Spleen (tissue), 11 donors: Measurements from ENCODE around the gene CHST1. TPM values are rescaled to one million over a fixed set of nuclear protein-coding genes. Genes with fewer than 3 reads are reported as not detected.

ENCODE experiments used
- DNase-seq: peaks from one replicate; pipeline ENCODE4 v3.0.0-alpha.2; 2020
- H3K27ac ChIP-seq, 8 donors: fragments of 200-600 bp; sonication (generic) in 7 of 8; 1 replicate in 4 of 8; 2 replicates in 4 of 8; pipeline versions ENCODE4 v1.5.0 to v1.8.0; 2016 to 2021; ENCODE audit warnings: inconsistent platforms in 4 of 8, mild to moderate bottlenecking in 4 of 8, moderate library complexity in 1 of 8
- H3K27me3 ChIP-seq, 7 donors: fragments of 200-600 bp; sonication (generic) in 6 of 7; replicated peaks in 1 of 7; 1 replicate in 4 of 7; 2 replicates in 3 of 7; pipeline versions ENCODE4 v1.5.0 to v1.8.0; 2016 to 2021; ENCODE audit warnings: inconsistent platforms in 3 of 7, mild to moderate bottlenecking in 1 of 7
- H3K36me3 ChIP-seq, 6 donors: fragments of 200-600 bp; sonication (generic) in 5 of 6; 1 replicate in 4 of 6; 2 replicates in 2 of 6; pipeline versions ENCODE4 v1.5.0 to v1.8.0; 2016 to 2021; ENCODE audit warnings: inconsistent platforms in 2 of 6
- H3K4me1 ChIP-seq, 6 donors: fragments of 200-600 bp; sonication (generic) in 5 of 6; 1 replicate in 3 of 6; 2 replicates in 3 of 6; pipeline versions ENCODE4 v1.5.0 to v1.8.0; 2016 to 2021; ENCODE audit warnings: inconsistent platforms in 3 of 6
- H3K4me3 ChIP-seq, 8 donors: fragments of 200-600 bp; sonication (generic) in 7 of 8; 1 replicate in 4 of 8; 2 replicates in 4 of 8; pipeline versions ENCODE4 v1.5.0 to v1.8.0; 2016 to 2021; ENCODE audit warnings: inconsistent platforms in 4 of 8, mild to moderate bottlenecking in 4 of 8, moderate library complexity in 2 of 8
- H3K9me3 ChIP-seq, 8 donors: fragments of 200-600 bp; sonication (generic) in 7 of 8; 1 replicate in 4 of 8; 2 replicates in 4 of 8; pipeline versions ENCODE4 v1.5.0 to v1.8.0; 2016 to 2021; ENCODE audit warnings: inconsistent platforms in 4 of 8
- POLR2A ChIP-seq, 3 donors: fragments of 450-650 bp; IDR thresholded peaks; one replicate each; pipeline ENCODE4 v1.5.1; 2017; ENCODE audit warnings: antibody characterized with exemption in 3 of 3, mild to moderate bottlenecking in 1 of 3
- POLR2AphosphoS5 ChIP-seq, 3 donors: sonication (generic); formaldehyde crosslinking; IDR thresholded peaks; one replicate each; pipeline ENCODE4 v1.5.1; 2017; ENCODE audit warnings: antibody characterized with exemption in 3 of 3
- WGBS, 5 donors: extraction: QIAGEN DNeasy Blood & Tissue Kit in 3 of 5; methylation state at CpG; one replicate each; pipeline versions ENCODE4 v1.1.5 to v1.1.7; 2013 to 2018; 5-methylcytosine and 5-hydroxymethylcytosine counted together
- intact Hi-C: fragments of 100-400 bp; cut with DNase I; formaldehyde crosslinking; loops from one replicate; pipeline ENCODE4 v1.15.0; 2023; ENCODE audit warnings: low total_unique reads
- microRNA-seq, 3 donors: library from miRNA; unstranded; fragments of <30 nt; microRNA quantifications; one replicate each; pipeline versions ENCODE4 to v1.1.0, GENCODE V29; 2019 to 2020
- polyA plus RNA-seq, 3 donors: library from polyadenylated mRNA; stranded (reverse); fragments of 200-250 nt; gene quantifications; one replicate each; pipeline ENCODE4 v1.2.1, GENCODE V29; 2013
- small RNA-seq, 4 donors: library from RNA; depleted of rRNA; stranded (forward); fragments of <200 nt; gene quantifications; one replicate each; pipeline ENCODE3, GENCODE V24; 2016
- total RNA-seq, 7 donors: library from RNA; depleted of rRNA in 3 of 7; stranded (reverse); fragments of >200 nt in 3 of 7; fragmentation: NEBNext Ultra II Directional in 4 of 7; extraction: Animal tissue kit (Norgen Biotek cat#: 25700) in 4 of 7; gene quantifications; one replicate each; pipeline versions ENCODE4 v1.1.0 to v1.2.1, GENCODE V29; 2016 to 2021
- TF ChIP-seq, protein P1 (sequence below), 11 experiments: fragments of 200-600 bp in 7 of 11; fragments of 450-650 bp in 4 of 11; sonication (generic) in 4 of 11; IDR thresholded peaks in 8 of 11; conservative IDR thresholded peaks in 3 of 11; 1 replicate in 7 of 11; 2 replicates in 4 of 11; pipeline versions ENCODE4 v1.4.0 to v1.8.0; 2016 to 2021; ENCODE audit warnings: antibody characterized with exemption in 11 of 11, inconsistent platforms in 4 of 11, mild to moderate bottlenecking in 1 of 11
- donor health status: healthy with polysubstance abuse.
- donor health status: DM: no; HTN: no; CAD: no; lungs with moderate emphysema.
- donor health status: DM: no; HTN: no; CAD: no.
- donor health status: Bipolar disorder and iron deficiency.
- donor health status: healthy.
- donor health status: DM: no; HTN: no; CAD: no.
- donor health status: DM: yes; HTN: yes; CAD: no.

CHST1 gene
- total and polyA plus RNA-seq, 10 donors = 1.1 to 18.9 (median 6.2) TPM

DNA sequence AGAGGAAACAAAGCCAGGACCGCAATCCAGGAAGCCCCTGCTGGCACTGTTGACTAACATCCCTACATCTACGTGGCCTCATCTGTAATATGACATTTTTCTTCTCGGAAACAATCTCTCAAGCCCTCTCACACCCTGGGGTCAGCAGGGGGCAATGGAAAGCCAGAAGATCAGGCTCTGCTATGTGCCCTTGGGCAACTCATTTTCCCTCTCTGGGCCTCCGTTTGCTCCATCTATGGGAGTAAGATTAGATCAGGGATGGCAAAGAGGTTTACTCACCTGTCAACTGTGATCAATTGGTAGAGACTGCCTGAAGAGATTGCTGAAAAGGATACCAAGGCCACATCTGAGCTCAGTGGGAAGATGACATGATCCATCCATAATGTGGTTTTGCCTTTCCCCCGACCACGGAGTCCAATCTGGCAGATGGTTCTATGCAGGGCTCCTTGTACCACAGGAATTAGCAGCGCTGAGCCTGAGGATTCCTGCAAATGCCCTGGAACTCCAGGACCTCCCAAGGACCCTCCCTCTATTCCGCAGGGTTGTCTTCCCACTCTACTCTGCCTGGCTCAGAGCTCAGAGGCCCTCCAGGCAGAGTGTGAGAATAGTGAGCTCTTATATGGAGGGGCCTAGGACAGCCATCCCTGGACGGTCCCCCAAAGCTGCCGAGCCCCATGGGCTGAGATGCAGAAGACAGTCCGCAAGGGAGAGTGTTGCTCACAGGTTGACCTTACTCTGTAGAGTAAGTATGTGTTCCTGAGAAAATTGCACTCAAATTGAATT is 66.1 kb downstream of the CHST1 start:
- intact Hi-C loops = no loop called here
- 73 to 90% (median 82%) methylated on average over 9 to 11 of the region's 11 CpGs for WGBS, 5 donors
- Histone ChIP-seq H3K27ac (no peak overlapping the region), H3K9me3 (peaks cover 0 to 12% (median 0%) of the 10 kb centered on the region in 8 donors), H3K27me3 (peaks cover 0 to 54% (median 12%) of the 10 kb centered on the region in 7 donors), H3K4me3 (no peak overlapping the region), H3K4me1 (peaks cover 0 to 3% (median 0%) of the 10 kb centered on the region in 6 donors), H3K36me3 (no peaks in the 10 kb centered on the region)
- DNase-seq = no peak
- TF ChIP-seq POLR2AphosphoS5 (IDR thresholded peaks at IDR 0.05) (no peak), POLR2A (IDR thresholded peaks at IDR 0.05) (no peak)
- TF ChIP-seq, protein P1, sequence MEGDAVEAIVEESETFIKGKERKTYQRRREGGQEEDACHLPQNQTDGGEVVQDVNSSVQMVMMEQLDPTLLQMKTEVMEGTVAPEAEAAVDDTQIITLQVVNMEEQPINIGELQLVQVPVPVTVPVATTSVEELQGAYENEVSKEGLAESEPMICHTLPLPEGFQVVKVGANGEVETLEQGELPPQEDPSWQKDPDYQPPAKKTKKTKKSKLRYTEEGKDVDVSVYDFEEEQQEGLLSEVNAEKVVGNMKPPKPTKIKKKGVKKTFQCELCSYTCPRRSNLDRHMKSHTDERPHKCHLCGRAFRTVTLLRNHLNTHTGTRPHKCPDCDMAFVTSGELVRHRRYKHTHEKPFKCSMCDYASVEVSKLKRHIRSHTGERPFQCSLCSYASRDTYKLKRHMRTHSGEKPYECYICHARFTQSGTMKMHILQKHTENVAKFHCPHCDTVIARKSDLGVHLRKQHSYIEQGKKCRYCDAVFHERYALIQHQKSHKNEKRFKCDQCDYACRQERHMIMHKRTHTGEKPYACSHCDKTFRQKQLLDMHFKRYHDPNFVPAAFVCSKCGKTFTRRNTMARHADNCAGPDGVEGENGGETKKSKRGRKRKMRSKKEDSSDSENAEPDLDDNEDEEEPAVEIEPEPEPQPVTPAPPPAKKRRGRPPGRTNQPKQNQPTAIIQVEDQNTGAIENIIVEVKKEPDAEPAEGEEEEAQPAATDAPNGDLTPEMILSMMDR (IDR thresholded peaks at IDR 0.05 in 8 of 11, conservative IDR thresholded peaks at IDR 0.05 in 3 of 11) = no peak

Small RNAs within 50 kb of the gene (microRNA-seq; reads per million reads assigned to microRNA genes)
- gene MIR7154 = 0 reads per million in 3 donors

Small RNAs within 50 kb of the gene (small RNA-seq; reads per million reads assigned to genes)
- gene MIR7154 = 0 reads per million in 4 donors

Other genes starting within 250 kb of the CHST1 start
- gene SLC35C1, start 139.5 kb upstream of the CHST1 start, total RNA-seq = 10 to 100 TPM in 5 of 7 donors, 1 to 10 TPM in 2; 9.3 to 14.2 (median 12.1) TPM
- gene SLC35C1, start 139.5 kb upstream of the CHST1 start, polyA plus RNA-seq = 1 to 10 TPM; 2.8 to 7.4 (median 4.1) TPM
- 10 to 100 TPM; 27.1 to 39.2 (median 33.1) TPM for gene CRY2, start 181.9 kb upstream of the CHST1 start, total RNA-seq
- 10 to 100 TPM in 1 of 3 donors, 1 to 10 TPM in 2; 5.6 to 10.9 (median 5.6) TPM for gene CRY2, start 181.9 kb upstream of the CHST1 start, polyA plus RNA-seq
- gene MAPK8IP1, start 220.0 kb upstream of the CHST1 start, total RNA-seq = 1 to 10 TPM; 1.7 to 6.0 (median 3.4) TPM
- 1 to 10 TPM in 2 of 3 donors, under 1 TPM in 1; 0.80 to 2.2 (median 1.3) TPM for gene MAPK8IP1, start 220.0 kb upstream of the CHST1 start, polyA plus RNA-seq
- gene FREY1, start 241.6 kb upstream of the CHST1 start, total RNA-seq = 1 to 10 TPM in 4 of 7 donors, under 1 TPM in 1, not detected in 2; 0.57 to 2.0 (median 1.2) TPM
- under 1 TPM; 0.13 to 0.32 (median 0.27) TPM for gene FREY1, start 241.6 kb upstream of the CHST1 start, polyA plus RNA-seq